Measurements from ENCODE around the gene YIPF5. TPM values are rescaled to one million over a fixed set of nuclear protein-coding genes. Genes with fewer than 3 reads are reported as not detected.
A peak's percentile ranks its signal among the peaks of the same experiment; 100 is the strongest.

YIPF5 gene
- total RNA-seq, 1 experiment from 2014 or later: 45.6 TPM

DNA sequence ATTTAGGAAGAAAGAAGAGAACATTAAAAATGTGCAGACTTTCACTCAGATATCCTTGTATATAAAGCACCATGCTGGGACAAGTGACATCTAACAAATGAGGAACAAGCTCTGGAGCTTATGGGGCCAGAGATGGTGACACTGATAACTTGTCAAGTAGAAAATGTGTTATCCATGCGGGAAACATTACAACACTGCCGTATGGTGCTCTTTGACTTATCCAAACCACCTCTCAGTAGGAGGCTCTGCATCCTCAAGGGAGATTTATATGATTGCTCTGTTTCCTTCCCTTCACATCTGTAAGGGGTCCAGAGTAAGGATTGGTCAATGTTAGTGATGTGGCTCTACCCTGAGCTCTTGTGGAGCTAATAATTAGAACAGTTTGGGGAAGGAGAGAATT lies 23.7 kb upstream of the YIPF5 start:
- no peak for DNase-seq
- no peaks in the 10 kb centered on the region for H3K4me1 ChIP-seq
- H3K4me3 ChIP-seq: no peak overlapping the region
- H3K27me3 ChIP-seq: no peaks in the 10 kb centered on the region
- H3K27ac ChIP-seq: no peak overlapping the region
- H3K9me3 ChIP-seq (replicated peaks): no peaks in the 10 kb centered on the region
- no peaks in the 10 kb centered on the region for H3K36me3 ChIP-seq

DNA sequence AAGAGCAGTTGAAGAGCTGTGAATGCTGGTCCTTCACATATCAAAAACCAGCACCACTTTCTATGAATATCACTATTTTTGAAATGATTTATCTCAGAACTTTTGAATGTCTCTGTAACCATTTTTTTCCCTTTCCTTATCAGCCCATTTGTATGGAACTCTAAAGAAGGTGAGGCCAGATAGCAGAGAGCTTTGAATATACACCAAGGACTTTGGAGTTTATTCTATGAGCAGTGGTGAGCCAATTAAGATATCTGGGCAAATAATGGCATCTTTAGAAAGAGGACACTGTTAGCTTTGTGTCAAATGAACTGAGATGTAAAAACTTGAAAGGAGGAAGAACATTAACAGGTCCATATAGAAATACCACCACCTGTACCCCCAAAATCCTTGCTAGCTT lies 22.2 kb upstream of the YIPF5 start:
- Histone ChIP-seq H3K27ac (no peak overlapping the region), H3K27me3 (no peaks in the 10 kb centered on the region), H3K4me3 (no peak overlapping the region), H3K36me3 (no peaks in the 10 kb centered on the region), H3K4me1 (peaks cover 8% of the 10 kb centered on the region), H3K9me3 (replicated peaks) (no peaks in the 10 kb centered on the region)
- no peak for DNase-seq

DNA sequence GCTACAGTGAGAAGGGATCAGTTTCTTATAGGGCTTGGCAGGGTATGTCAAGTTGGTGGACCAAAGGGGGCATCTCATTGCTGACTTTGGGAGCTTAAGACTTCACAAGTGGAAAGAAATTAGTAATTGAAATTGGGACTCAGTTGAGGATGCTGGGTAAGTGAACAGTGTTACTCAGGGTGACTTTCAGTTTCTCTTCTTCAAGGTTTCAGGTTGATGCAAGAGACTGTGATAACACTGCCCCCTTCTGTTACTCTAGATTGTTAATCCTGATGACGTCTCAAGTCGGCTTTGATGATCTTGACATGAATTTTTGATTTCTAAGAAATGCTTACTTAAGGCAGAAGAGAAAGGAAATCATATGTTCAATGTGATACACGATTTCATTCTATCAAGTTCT lies 21.5 kb upstream of the YIPF5 start:
- DNase-seq: peak in 1 of 2 experiments; percentile 27
- Histone ChIP-seq H3K9me3 (replicated peaks) (no peaks in the 10 kb centered on the region), H3K27me3 (no peaks in the 10 kb centered on the region), H3K27ac (no peak overlapping the region), H3K4me1 (peaks cover 14% of the 10 kb centered on the region), H3K36me3 (no peaks in the 10 kb centered on the region), H3K4me3 (no peak overlapping the region)

DNA sequence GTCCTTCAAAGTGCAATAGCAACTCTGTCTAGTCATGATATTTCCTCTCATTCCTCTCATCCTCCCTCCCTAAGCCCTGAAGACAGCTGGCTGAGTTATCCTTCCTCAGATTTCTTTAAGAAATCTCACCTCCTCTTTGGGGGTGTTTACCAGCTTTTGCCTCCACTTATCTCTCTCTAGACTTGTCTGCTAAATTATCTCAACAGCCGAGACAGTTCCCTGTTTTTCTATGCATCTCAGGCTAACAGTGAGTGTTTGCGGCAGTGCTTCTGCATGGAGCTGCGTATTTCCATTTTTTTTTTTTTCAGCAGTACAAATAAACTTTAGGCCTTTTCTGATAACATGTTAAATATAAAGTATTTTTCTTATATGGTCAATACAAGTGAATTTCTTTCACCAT lies 21.1 kb upstream of the YIPF5 start:
- H3K27ac ChIP-seq: no peak overlapping the region
- no peak overlapping the region for H3K4me3 ChIP-seq
- H3K36me3 ChIP-seq: no peaks in the 10 kb centered on the region
- H3K9me3 ChIP-seq (replicated peaks): no peaks in the 10 kb centered on the region
- no peak for DNase-seq
- no peaks in the 10 kb centered on the region for H3K27me3 ChIP-seq
- H3K4me1 ChIP-seq: peaks cover 14% of the 10 kb centered on the region

DNA sequence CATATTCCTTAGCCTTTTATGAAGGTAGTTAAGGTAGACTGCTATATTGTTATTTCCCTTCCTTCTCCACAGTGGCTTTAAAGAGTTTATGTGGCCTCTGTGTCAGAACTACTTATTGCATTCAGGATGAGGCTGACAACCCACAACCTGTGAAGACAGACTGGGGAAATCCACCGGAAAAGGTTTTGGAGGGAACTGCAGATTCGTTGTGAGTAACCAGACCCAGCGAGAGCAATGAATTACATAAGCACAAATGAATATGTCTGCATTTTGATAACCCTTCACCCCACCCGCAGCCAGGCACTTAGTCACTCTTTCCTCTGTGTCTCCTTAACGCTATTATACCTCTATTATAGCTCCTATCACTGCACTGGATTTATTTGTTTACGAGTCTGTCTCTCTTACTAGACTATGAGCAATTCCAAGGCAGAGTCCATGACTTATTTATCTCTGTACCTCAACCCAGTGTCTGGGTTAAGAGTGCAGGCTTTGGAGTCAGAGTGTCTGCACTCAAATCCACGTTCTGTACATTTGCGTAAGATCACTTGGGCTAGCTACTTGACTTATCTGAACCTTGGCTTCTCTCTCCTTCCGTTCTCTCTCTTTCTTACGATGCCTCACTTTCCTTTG lies 19.5 kb upstream of the YIPF5 start:
- Histone ChIP-seq H3K4me3 (no peak overlapping the region), H3K36me3 (no peaks in the 10 kb centered on the region), H3K27me3 (no peaks in the 10 kb centered on the region), H3K4me1 (peaks cover 14% of the 10 kb centered on the region), H3K27ac (no peak overlapping the region), H3K9me3 (replicated peaks) (no peaks in the 10 kb centered on the region)
- DNase-seq: no peak

- DNase-seq: peak; percentile 66 to 69
- H3K9me3 ChIP-seq (replicated peaks): no peaks in the 10 kb centered on the region
These were observed 17.3 kb upstream of the YIPF5 start for GRCh38 chr5:144187699-144188294.

DNA sequence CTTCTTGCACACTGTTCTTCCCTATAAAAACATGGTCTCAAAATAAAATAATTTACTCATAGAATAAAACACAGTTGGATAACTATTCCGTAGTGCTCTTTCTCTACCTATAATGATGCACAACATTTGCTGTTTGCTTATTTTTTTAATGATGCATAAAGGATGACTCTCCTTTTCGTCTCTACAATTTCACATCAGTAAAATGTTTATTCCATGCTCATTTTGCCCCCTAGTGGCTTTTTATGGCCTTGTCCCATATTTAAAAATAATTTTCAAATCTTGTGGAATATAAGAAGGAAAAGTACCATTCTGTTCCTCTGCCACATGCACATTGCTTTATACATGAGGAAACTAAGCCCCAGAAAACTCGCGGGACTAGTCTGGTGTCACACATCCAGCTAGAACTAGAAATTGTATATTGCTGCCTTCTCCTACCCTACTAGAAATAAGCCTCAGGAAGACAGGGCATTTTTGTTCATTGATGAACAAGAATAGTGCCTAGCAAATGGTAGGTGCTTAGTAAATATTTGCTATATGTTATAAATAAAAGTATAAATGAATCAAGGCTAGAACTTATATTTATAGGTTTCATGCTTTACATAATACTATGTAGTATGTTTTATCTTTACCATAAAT lies 12.9 kb upstream of the YIPF5 start:
- Histone ChIP-seq H3K4me1 (peaks cover 13% of the 10 kb centered on the region), H3K27ac (no peak overlapping the region), H3K36me3 (no peaks in the 10 kb centered on the region), H3K9me3 (replicated peaks) (no peaks in the 10 kb centered on the region), H3K4me3 (no peak overlapping the region), H3K27me3 (no peaks in the 10 kb centered on the region)
- peak in 1 of 2 experiments; percentile 38 for DNase-seq

More at GRCh38 chr5:144187699-144188294, 17.3 kb upstream of the YIPF5 start:
- Histone ChIP-seq H3K36me3 (no peaks in the 10 kb centered on the region), H3K4me3 (no peak overlapping the region), H3K4me1 (peaks cover 14% of the 10 kb centered on the region), H3K27ac (peak overlapping the region; percentile 28; the same call in 1 of the 2 replicates), H3K27me3 (no peaks in the 10 kb centered on the region)

- Histone ChIP-seq H3K36me3 (no peaks in the 10 kb centered on the region), H3K27me3 (no peaks in the 10 kb centered on the region; the same call in 1 of the 2 replicates), H3K4me1 (no peaks in the 10 kb centered on the region), H3K27ac (no peak overlapping the region), H3K9me3 (replicated peaks) (no peaks in the 10 kb centered on the region), H3K4me3 (no peak overlapping the region)
- DNase-seq: no peak
These were observed 8.8 kb upstream of the YIPF5 start for GRCh38 chr5:144179226-144179625.

GRCh38 chr5:144177548-144177947 lies 7.1 kb upstream of the YIPF5 start:
- Histone ChIP-seq H3K27ac (no peak overlapping the region), H3K36me3 (no peaks in the 10 kb centered on the region), H3K4me3 (no peak overlapping the region), H3K4me1 (no peaks in the 10 kb centered on the region), H3K9me3 (replicated peaks) (no peaks in the 10 kb centered on the region), H3K27me3 (no peaks in the 10 kb centered on the region; the same call in 1 of the 2 replicates)
- no peak for DNase-seq

- Histone ChIP-seq H3K27me3 (no peaks in the 10 kb centered on the region; the same call in 1 of the 2 replicates), H3K4me1 (peaks cover 4% of the 10 kb centered on the region; the same call in 1 of the 2 replicates), H3K4me3 (no peak overlapping the region), H3K36me3 (no peaks in the 10 kb centered on the region), H3K27ac (no peak overlapping the region), H3K9me3 (replicated peaks) (no peaks in the 10 kb centered on the region)
- DNase-seq: no peak
These were observed 3.3 kb upstream of the YIPF5 start for GRCh38 chr5:144173766-144174165.

DNA sequence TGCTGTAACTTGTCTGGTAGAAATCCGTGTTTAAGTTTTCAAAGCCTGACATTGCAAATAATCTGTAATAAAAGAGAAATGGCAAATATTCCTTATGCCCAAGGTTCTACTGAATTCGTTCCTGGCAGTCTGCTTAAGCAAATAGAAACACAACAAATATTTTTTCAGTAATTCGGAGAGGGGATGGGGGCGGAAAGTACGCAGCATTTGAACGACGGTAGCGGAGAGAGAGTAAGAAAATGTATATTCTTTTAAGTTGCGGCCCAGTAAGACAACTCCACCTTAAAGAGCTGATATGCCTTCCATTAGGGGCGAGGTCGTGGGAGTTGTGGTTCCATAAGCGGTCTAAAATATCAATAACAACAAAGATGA lies 569 bp downstream of the YIPF5 start:
- peaks cover 3% of the 10 kb centered on the region; the same call in 1 of the 2 replicates for H3K36me3 ChIP-seq
- peak overlapping the region; percentile 32 for H3K27ac ChIP-seq
- H3K4me1 ChIP-seq: peaks cover 4% of the 10 kb centered on the region; the same call in 1 of the 2 replicates
- no peaks in the 10 kb centered on the region for H3K9me3 ChIP-seq (replicated peaks)
- H3K4me3 ChIP-seq: peak overlapping the region; percentile 88
- H3K27me3 ChIP-seq: no peaks in the 10 kb centered on the region; the same call in 1 of the 2 replicates
- no peak for DNase-seq

GRCh38 chr5:144167998-144168397 lies 2.5 kb downstream of the YIPF5 start:
- no peak for DNase-seq
- Histone ChIP-seq H3K4me1 (peaks cover 4% of the 10 kb centered on the region; the same call in 1 of the 2 replicates), H3K36me3 (peaks cover 12% of the 10 kb centered on the region), H3K9me3 (replicated peaks) (no peaks in the 10 kb centered on the region), H3K27me3 (no peaks in the 10 kb centered on the region), H3K27ac (no peak overlapping the region), H3K4me3 (no peak overlapping the region)

GRCh38 chr5:144166696-144167095 lies 3.8 kb downstream of the YIPF5 start:
- H3K4me3 ChIP-seq: no peak overlapping the region

DNA sequence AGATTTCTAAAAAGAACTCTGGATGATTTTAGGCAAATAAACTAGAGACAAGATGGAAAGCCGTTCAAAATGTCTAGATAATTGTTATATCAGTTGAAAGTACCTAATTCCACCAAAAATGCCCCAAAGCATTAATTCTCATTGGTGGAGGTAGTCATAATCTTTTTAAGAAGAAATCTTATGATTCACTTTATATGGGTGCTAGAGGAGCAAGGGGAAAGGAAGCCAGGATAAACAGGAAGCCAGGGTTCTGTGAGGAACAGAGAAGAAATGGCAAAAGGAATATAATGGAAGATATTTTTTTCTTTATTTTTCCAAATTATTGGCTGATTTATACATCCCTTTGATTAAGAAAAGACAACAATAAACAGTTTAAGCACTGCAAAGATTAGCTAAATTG lies 7.8 kb downstream of the YIPF5 start:
- no peak for DNase-seq
- Histone ChIP-seq H3K27me3 (no peaks in the 10 kb centered on the region), H3K27ac (no peak overlapping the region), H3K4me1 (no peaks in the 10 kb centered on the region), H3K36me3 (peaks cover 51% of the 10 kb centered on the region), H3K9me3 (replicated peaks) (no peaks in the 10 kb centered on the region), H3K4me3 (no peak overlapping the region)

More at GRCh38 chr5:144166696-144167095, 3.8 kb downstream of the YIPF5 start:
- H3K27me3 ChIP-seq: no peaks in the 10 kb centered on the region
- H3K36me3 ChIP-seq: peaks cover 25% of the 10 kb centered on the region
- H3K4me1 ChIP-seq: peaks cover 4% of the 10 kb centered on the region; the same call in 1 of the 2 replicates
- no peaks in the 10 kb centered on the region for H3K9me3 ChIP-seq (replicated peaks)
- no peak overlapping the region for H3K27ac ChIP-seq
- no peak for DNase-seq

GRCh38 chr5:144156767-144157171 lies 13.7 kb downstream of the YIPF5 start:
- no peak for DNase-seq
- Histone ChIP-seq H3K27ac (no peak overlapping the region), H3K36me3 (peaks cover 34% of the 10 kb centered on the region), H3K9me3 (replicated peaks) (no peaks in the 10 kb centered on the region), H3K27me3 (no peaks in the 10 kb centered on the region), H3K4me3 (no peak overlapping the region), H3K4me1 (no peaks in the 10 kb centered on the region)
